Erythroblast (primary cell): ENCODE results near the gene RHBDF1.

Experiments used
- GATA1 ChIP-seq: IDR thresholded peaks from 2 replicates; pipeline ENCODE4 v1.6.1; 2011; ENCODE audit warnings: low read depth, mild to moderate bottlenecking, control low read depth, low read length, moderate library complexity
- POLR2A ChIP-seq: IDR thresholded peaks from 2 replicates; pipeline ENCODE4 v1.6.1; 2011; ENCODE audit warnings: mild to moderate bottlenecking, low read length

DNA sequence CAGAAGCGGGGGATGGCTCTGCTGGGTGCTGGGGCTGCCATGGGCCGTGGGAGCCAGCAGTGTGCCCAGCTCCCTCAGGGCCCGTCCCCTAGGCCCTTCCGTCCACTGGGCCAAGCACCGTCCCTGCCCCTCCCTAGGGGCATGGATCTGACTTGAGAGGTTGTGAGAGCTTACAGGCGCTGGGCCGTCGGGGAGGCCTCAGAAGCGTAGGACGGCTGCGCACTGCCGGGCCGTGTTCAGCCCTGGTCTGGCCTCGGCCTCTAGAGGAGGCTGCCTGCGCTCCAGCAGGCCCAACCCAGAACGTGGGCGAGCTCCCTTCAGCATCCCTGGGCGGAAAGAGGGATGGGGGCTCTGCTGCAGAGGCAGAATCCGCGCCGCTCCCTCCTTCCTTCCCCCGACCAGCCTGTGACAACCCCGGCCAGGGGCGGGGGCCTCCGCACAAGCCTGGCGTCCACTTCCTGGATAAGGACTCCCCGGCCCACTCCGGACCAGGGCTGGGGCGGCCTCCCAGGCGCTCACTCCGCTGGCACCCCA is 4.9 kb upstream of the RHBDF1 start:
- TF ChIP-seq POLR2A: no peak
- TF ChIP-seq GATA1: no peak
